GM12878 (cell line): Measurements from ENCODE around the gene BTBD10. TPM values are rescaled to one million over a fixed set of nuclear protein-coding genes. Genes with fewer than 3 reads are reported as not detected.

Experiments used
- BHLHE40 ChIP-seq, 2 experiments: fragments of 450-650 bp in 1 of 2; IDR thresholded peaks; 2 replicates each; pipeline ENCODE4 v1.6.1; 2011 to 2017; ENCODE audit warnings: low read depth in 2 of 2, borderline replicate concordance in 1 of 2, improper control_type of control experiment in 1 of 2, low read length in 1 of 2, mild to moderate bottlenecking in 1 of 2
- BMI1 ChIP-seq: fragments of 450-650 bp; IDR thresholded peaks from 2 replicates; pipeline ENCODE4 v1.6.1; 2016; ENCODE audit warnings: mild to moderate bottlenecking, moderate library complexity, borderline replicate concordance
- CBX5 ChIP-seq: sonication (generic); IDR thresholded peaks from 2 replicates; pipeline ENCODE4 v1.6.1; 2016; ENCODE audit warnings: low read depth, moderate library complexity, mild to moderate bottlenecking, inconsistent platforms
- CEBPB ChIP-seq, 2 experiments: fragments of 150-350 bp in 1 of 2; IDR thresholded peaks; 2 replicates each; pipeline ENCODE4 v1.6.1; 2012 to 2014; ENCODE audit warnings: low read depth in 2 of 2, low read length in 2 of 2, borderline replicate concordance in 1 of 2, inconsistent platforms in 1 of 2
- CHD2 ChIP-seq: IDR thresholded peaks from 2 replicates; pipeline ENCODE4 v1.6.1; 2011; ENCODE audit warnings: low read depth, low read length, improper control_type of control experiment, borderline replicate concordance
- ELK1 ChIP-seq: IDR thresholded peaks from 2 replicates; pipeline ENCODE4 v1.6.1; 2012; ENCODE audit warnings: low read depth, low read length, improper control_type of control experiment
- EZH2 ChIP-seq: IDR thresholded peaks from 2 replicates; pipeline ENCODE4 v1.6.1; 2012; ENCODE audit warnings: low read depth, mild to moderate bottlenecking, control low read depth, inconsistent platforms, low read length, borderline replicate concordance; ENCODE audit not compliant: control insufficient read depth
- IRF5 ChIP-seq: fragments of 450-650 bp; IDR thresholded peaks from 2 replicates; pipeline ENCODE4 v1.6.1; 2017; ENCODE audit warnings: borderline replicate concordance
- NBN ChIP-seq: fragments of 450-650 bp; IDR thresholded peaks from 2 replicates; pipeline ENCODE4 v1.6.1; 2016
- PAX5 ChIP-seq: IDR thresholded peaks from 2 replicates; pipeline ENCODE4 v1.6.1; 2011; ENCODE audit warnings: low read depth, low read length, borderline replicate concordance
- PML ChIP-seq: IDR thresholded peaks from 2 replicates; pipeline ENCODE4 v1.6.1; 2012; ENCODE audit warnings: low read length, inconsistent platforms
- POLR2A ChIP-seq: IDR thresholded peaks from 2 replicates; pipeline ENCODE4 v1.6.1; 2011; ENCODE audit warnings: low read depth, mild to moderate bottlenecking, low read length
- POLR2AphosphoS5 ChIP-seq: IDR thresholded peaks from 2 replicates; pipeline ENCODE4 v1.6.1; 2011; ENCODE audit warnings: mild to moderate bottlenecking, low read length, inconsistent platforms
- RAD51 ChIP-seq: fragments of 450-650 bp; IDR thresholded peaks from 2 replicates; pipeline ENCODE4 v1.6.1; 2016; ENCODE audit warnings: moderate library complexity, mild to moderate bottlenecking, inconsistent platforms
- RB1 ChIP-seq: fragments of 450-650 bp; formaldehyde crosslinking; IDR thresholded peaks from 2 replicates; pipeline ENCODE4 v1.6.1; 2017; ENCODE audit warnings: mild to moderate bottlenecking, borderline replicate concordance
- RUNX3 ChIP-seq: IDR thresholded peaks from 2 replicates; pipeline ENCODE4 v1.6.1; 2012; ENCODE audit warnings: low read length, inconsistent platforms
- SRF ChIP-seq, 2 experiments: IDR thresholded peaks; 2 replicates each; pipeline ENCODE4 v1.6.1; 2011; ENCODE audit warnings: low read depth in 2 of 2, low read length in 2 of 2, mild to moderate bottlenecking in 1 of 2, moderate library complexity in 1 of 2
- polyA plus RNA-seq, 11 experiments: library from polyadenylated mRNA; depleted of rRNA in 4 of 11; unstranded in 6 of 11; stranded (reverse) in 5 of 11; fragments of >200 nt; fragmentation: Nextera tagmentation in 4 of 11; fragmentation: Illumina TruSeq in 1 of 11; extraction: Ambion mirVana in 4 of 11; extraction: Trizol in 1 of 11; gene quantifications; 1 replicate in 1 of 11; 2 replicates in 10 of 11; pipeline versions ENCODE4 v1.2.1 to v1.2.3, GENCODE V29; 2011 to 2016; ENCODE audit warnings: inconsistent platforms in 2 of 11, missing spikeins in 2 of 11, low read depth in 1 of 11
- total RNA-seq, 4 experiments: library from RNA; depleted of rRNA in 3 of 4; stranded (reverse); fragments of >200 nt in 3 of 4; fragmentation: Illumina TruSeq in 1 of 4; extraction: Trizol in 1 of 4; gene quantifications; 2 replicates each; pipeline versions ENCODE4 v1.2.1 to v1.2.3, GENCODE V29; 2013 to 2021
- TF ChIP-seq, protein P1 (sequence below), 3 experiments: IDR thresholded peaks in 2 of 3; conservative IDR thresholded peaks in 1 of 3; 2 replicates each; pipeline ENCODE4 v1.5.1; 2011; ENCODE audit warnings: low read depth in 3 of 3, low read length in 3 of 3, mild to moderate bottlenecking in 3 of 3, control low read depth in 2 of 3, moderate library complexity in 2 of 3, inconsistent platforms in 1 of 3, mixed read lengths in 1 of 3; ENCODE audit not compliant: control insufficient read depth in 2 of 3, insufficient read depth in 1 of 3; ENCODE audit errors: extremely low read depth in 1 of 3
- TF ChIP-seq, protein P2 (sequence below): fragments of 450-650 bp; IDR thresholded peaks from 2 replicates; pipeline ENCODE4 v1.6.1; 2017; ENCODE audit warnings: mild to moderate bottlenecking, low read depth, inconsistent platforms; ENCODE audit not compliant: poor library complexity, severe bottlenecking
- TF ChIP-seq, protein P3 (sequence below): fragments of 450-650 bp; IDR thresholded peaks from 2 replicates; pipeline ENCODE4 v1.6.1; 2016; ENCODE audit warnings: mild to moderate bottlenecking

BTBD10 gene
- total and polyA plus RNA-seq, 10 of the 15 experiments (the other 5 are each of a cell fraction or from before 2014, with no cell fraction given): 20.8 to 38.8 (median 26.9) TPM

DNA sequence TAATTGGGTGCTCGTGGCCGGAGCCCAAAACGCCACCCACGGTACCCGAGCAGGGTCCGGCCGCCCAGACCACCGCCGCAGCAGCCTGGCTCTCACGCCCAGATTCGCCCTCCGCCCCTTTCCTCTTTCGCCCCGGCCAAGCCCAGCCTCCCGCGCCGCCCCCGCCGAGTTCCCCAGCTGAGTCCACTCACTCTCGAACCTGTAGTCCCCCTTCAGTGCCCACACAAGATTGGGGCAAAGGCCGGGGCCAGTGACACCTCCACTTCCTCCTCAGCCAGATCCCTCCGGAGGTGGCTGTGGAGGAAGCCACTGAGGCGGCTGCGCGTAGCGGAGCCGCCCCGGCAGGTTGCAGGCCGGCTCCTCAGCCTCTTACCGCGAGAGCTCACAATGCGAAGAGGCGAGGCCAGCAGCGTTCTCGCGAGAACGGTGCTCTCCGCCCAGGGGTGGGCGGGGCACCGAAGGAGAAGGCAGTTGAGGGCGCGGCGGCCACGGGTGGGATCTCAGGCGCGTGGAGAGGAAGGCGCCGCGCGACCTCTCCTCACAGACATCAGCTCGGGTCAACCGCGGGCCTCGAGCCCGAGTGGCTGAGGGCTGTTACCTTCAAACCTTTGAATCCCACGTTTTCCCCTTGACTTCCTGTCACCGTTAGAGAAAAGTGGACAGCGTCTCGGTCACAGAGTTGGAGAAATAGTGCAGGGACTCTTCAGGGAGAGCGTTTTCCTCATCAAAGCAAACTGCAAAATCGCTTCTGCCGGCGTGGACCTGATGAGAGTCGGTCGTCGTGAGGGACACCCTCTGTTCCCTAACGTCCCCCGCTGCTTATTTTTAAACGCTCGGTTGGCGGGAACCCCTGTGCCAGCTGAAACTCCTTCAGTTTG is at the start of gene BTBD10 (continued):
- TF ChIP-seq RAD51 (no peak), BHLHE40 (IDR thresholded peaks at IDR 0.05; ENCODE audit: borderline replicate concordance in 1 of 2, low read depth in 2 of 2, low read length in 1 of 2) (peak in 1 of 2 experiments; percentile 32; a peak in 2 of 4 replicates), PML (peak; percentile 96), RB1 (peak; percentile 42; the same call in 1 of the 2 replicates), RUNX3 (peak; percentile 40), NBN (peak; percentile 63; the same call in 1 of the 2 replicates), CEBPB (IDR thresholded peaks at IDR 0.05; ENCODE audit: borderline replicate concordance in 1 of 2, low read depth in 2 of 2, low read length in 2 of 2) (no peak), POLR2AphosphoS5 (peak; percentile 96), PAX5 (0 out of 2 replicates have a peak, but pooled peaks have one; percentile 24), EZH2 (no peak), IRF5 (peak; percentile 94), CBX5 (0 out of 2 replicates have a peak, but pooled peaks have one; percentile 23), SRF (IDR thresholded peaks at IDR 0.05; ENCODE audit: low read depth in 2 of 2, low read length in 2 of 2) (0 out of 4 replicates have a peak, but pooled peaks of 1 of the 2 experiments have one; percentile 16), CHD2 (peak; percentile 100), ELK1 (no peak), POLR2A (peak; percentile 99), BMI1 (no peak)
- TF ChIP-seq, protein P1, sequence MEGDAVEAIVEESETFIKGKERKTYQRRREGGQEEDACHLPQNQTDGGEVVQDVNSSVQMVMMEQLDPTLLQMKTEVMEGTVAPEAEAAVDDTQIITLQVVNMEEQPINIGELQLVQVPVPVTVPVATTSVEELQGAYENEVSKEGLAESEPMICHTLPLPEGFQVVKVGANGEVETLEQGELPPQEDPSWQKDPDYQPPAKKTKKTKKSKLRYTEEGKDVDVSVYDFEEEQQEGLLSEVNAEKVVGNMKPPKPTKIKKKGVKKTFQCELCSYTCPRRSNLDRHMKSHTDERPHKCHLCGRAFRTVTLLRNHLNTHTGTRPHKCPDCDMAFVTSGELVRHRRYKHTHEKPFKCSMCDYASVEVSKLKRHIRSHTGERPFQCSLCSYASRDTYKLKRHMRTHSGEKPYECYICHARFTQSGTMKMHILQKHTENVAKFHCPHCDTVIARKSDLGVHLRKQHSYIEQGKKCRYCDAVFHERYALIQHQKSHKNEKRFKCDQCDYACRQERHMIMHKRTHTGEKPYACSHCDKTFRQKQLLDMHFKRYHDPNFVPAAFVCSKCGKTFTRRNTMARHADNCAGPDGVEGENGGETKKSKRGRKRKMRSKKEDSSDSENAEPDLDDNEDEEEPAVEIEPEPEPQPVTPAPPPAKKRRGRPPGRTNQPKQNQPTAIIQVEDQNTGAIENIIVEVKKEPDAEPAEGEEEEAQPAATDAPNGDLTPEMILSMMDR (IDR thresholded peaks at IDR 0.05 in 2 of 3, conservative IDR thresholded peaks at IDR 0.05 in 1 of 3; ENCODE audit: control insufficient read depth in 2 of 3, extremely low read depth in 1 of 3, insufficient read depth in 1 of 3, low read depth in 3 of 3, low read length in 3 of 3): no peak
- TF ChIP-seq, protein P2, sequence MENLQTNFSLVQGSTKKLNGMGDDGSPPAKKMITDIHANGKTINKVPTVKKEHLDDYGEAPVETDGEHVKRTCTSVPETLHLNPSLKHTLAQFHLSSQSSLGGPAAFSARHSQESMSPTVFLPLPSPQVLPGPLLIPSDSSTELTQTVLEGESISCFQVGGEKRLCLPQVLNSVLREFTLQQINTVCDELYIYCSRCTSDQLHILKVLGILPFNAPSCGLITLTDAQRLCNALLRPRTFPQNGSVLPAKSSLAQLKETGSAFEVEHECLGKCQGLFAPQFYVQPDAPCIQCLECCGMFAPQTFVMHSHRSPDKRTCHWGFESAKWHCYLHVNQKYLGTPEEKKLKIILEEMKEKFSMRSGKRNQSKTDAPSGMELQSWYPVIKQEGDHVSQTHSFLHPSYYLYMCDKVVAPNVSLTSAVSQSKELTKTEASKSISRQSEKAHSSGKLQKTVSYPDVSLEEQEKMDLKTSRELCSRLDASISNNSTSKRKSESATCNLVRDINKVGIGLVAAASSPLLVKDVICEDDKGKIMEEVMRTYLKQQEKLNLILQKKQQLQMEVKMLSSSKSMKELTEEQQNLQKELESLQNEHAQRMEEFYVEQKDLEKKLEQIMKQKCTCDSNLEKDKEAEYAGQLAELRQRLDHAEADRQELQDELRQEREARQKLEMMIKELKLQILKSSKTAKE: no peak
- TF ChIP-seq, protein P3, sequence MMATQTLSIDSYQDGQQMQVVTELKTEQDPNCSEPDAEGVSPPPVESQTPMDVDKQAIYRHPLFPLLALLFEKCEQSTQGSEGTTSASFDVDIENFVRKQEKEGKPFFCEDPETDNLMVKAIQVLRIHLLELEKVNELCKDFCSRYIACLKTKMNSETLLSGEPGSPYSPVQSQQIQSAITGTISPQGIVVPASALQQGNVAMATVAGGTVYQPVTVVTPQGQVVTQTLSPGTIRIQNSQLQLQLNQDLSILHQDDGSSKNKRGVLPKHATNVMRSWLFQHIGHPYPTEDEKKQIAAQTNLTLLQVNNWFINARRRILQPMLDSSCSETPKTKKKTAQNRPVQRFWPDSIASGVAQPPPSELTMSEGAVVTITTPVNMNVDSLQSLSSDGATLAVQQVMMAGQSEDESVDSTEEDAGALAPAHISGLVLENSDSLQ: peak; percentile 74
